K562 (cell line): Measurements from ENCODE around the gene NUCKS1. TPM values are rescaled to one million over a fixed set of nuclear protein-coding genes. Genes with fewer than 3 reads are reported as not detected.

Experiments used
- CCAR2 ChIP-seq: fragments of 200-400 bp; formaldehyde crosslinking; IDR thresholded peaks from 2 replicates; pipeline ENCODE4 v1.6.1; 2017; ENCODE audit warnings: mild to moderate bottlenecking, low read depth, low read length
- E4F1 ChIP-seq: fragments of 250-450 bp; sonication (Bioruptor Pico); IDR thresholded peaks from 2 replicates; pipeline ENCODE4 v1.5.0; 2021; ENCODE audit warnings: mild to moderate bottlenecking, borderline replicate concordance
- ETV5 ChIP-seq: sonication (generic); formaldehyde crosslinking; IDR thresholded peaks from 2 replicates; pipeline ENCODE4 v1.4.0; 2020; ENCODE audit warnings: low read depth, mild to moderate bottlenecking, missing genetic modification reagents
- HNRNPLL ChIP-seq: fragments of 200-400 bp; formaldehyde crosslinking; IDR thresholded peaks from 2 replicates; pipeline ENCODE4 v1.6.1; 2017; ENCODE audit warnings: low read length, low read depth, mild to moderate bottlenecking; ENCODE audit not compliant: poor library complexity, severe bottlenecking
- KLF6 ChIP-seq: fragments of 250-450 bp; sonication (Bioruptor Pico); IDR thresholded peaks from 2 replicates; pipeline ENCODE4 v1.4.0; 2020; ENCODE audit warnings: mild to moderate bottlenecking, moderate library complexity, borderline replicate concordance
- MCM3 ChIP-seq: fragments of 450-650 bp; IDR thresholded peaks from 2 replicates; pipeline ENCODE4 v1.6.1; 2016
- MYNN ChIP-seq, 2 experiments: sonication (generic); formaldehyde crosslinking in 1 of 2; IDR thresholded peaks; 2 replicates each; pipeline versions ENCODE4 v1.5.0 to v1.6.1; 2016 to 2020; ENCODE audit warnings: antibody characterized with exemption in 1 of 2, missing genetic modification reagents in 1 of 2
- NR2F6 ChIP-seq: fragments of 450-650 bp; formaldehyde crosslinking; IDR thresholded peaks from 2 replicates; pipeline ENCODE4 v1.4.0; 2020; ENCODE audit warnings: mild to moderate bottlenecking
- ZNF212 ChIP-seq: fragments of 450-650 bp; formaldehyde crosslinking; IDR thresholded peaks from 2 replicates; pipeline ENCODE4 v1.4.0; 2020; ENCODE audit warnings: mild to moderate bottlenecking
- ZNF445 ChIP-seq: fragments of 250-450 bp; sonication (Bioruptor Pico); IDR thresholded peaks from 2 replicates; pipeline ENCODE4 v1.4.0; 2020; ENCODE audit warnings: low read depth, mild to moderate bottlenecking, moderate library complexity
- polyA plus RNA-seq, 8 experiments: library from polyadenylated mRNA; depleted of rRNA in 4 of 8; stranded (reverse) in 5 of 8; unstranded in 3 of 8; fragments of >200 nt; fragmentation: Nextera tagmentation in 2 of 8; fragmentation: Illumina TruSeq in 1 of 8; extraction: Ambion mirVana in 2 of 8; extraction: Trizol in 1 of 8; gene quantifications; 2 replicates each; pipeline versions ENCODE4 v1.2.1 to v1.2.3, GENCODE V29; 2011 to 2014; ENCODE audit warnings: inconsistent platforms in 1 of 8, missing spikeins in 1 of 8
- total RNA-seq, 7 experiments: library from RNA; depleted of rRNA in 6 of 7; stranded (reverse); fragments of >200 nt in 6 of 7; fragmentation: Illumina TruSeq in 2 of 7; extraction: Trizol in 2 of 7; gene quantifications; 2 replicates each; pipeline versions ENCODE4 v1.2.1 to v1.2.3, GENCODE V29; 2011 to 2021; ENCODE audit warnings: low replicate concordance in 1 of 7
- TF ChIP-seq, protein P1 (sequence below): fragments of 200-800 bp; sonication (Bioruptor generic); IDR thresholded peaks from 2 replicates; pipeline ENCODE4 v1.6.1; 2017; ENCODE audit warnings: missing genetic modification characterization, missing compliant biosample characterization
- TF ChIP-seq, protein P2 (sequence below): sonication (generic); formaldehyde crosslinking; IDR thresholded peaks from 2 replicates; pipeline ENCODE4 v1.8.1; 2023; ENCODE audit warnings: mild to moderate bottlenecking, missing genetic modification reagents
- TF ChIP-seq, protein P3 (sequence below): fragments of 450-650 bp; formaldehyde crosslinking; IDR thresholded peaks from 2 replicates; pipeline ENCODE4 v1.4.0; 2020; ENCODE audit warnings: mild to moderate bottlenecking

NUCKS1 gene
- total and polyA plus RNA-seq, 9 of the 15 experiments (the other 6 are each of a cell fraction or from before 2014, with no cell fraction given), result 66.7 to 244 (median 149) TPM

DNA sequence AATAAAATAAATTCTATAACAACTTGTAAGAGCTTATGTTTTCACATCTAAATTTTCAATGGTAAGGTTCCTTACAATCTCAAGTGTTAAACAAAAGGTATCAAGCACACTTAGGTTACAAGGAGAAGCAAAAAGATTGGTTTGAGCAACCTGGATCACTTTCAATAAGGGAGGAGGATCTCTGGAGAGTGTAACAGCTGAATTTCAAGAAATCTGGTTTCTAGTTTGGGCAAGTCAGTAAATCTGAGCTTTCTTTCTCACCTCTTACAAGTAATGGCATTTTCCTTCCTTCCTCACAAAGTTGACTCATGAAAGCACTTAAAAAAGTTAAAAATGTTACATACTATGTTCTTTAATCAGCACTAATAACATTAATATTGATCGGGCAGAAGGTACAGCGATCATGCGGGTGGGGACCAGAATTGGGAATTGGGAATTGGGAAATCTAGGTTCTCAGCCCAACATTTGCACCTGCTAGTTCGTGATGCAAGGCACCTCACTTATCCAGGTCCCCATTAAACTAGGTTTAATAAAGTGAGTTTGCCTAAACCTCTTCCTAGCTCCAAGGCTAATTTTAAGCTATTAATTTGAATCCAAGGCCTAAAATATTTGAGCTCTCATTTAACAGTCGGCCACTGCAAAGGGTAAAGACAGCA lies 3.1 kb downstream of the NUCKS1 start (continued):
- TF ChIP-seq E4F1 (CRISPR knock-in tag) (0 out of 2 replicates have a peak, but pooled peaks have one; percentile 13), NR2F6 (no peak), MYNN (IDR thresholded peaks at IDR 0.05) (no peak), MYNN (CRISPR knock-in tag; IDR thresholded peaks at IDR 0.05) (no peak), HNRNPLL (no peak), KLF6 (CRISPR knock-in tag) (no peak), CCAR2 (no peak), ETV5 (CRISPR knock-in tag) (0 out of 2 replicates have a peak, but pooled peaks have one; percentile 24), ZNF212 (CRISPR knock-in tag) (no peak), MCM3 (no peak), ZNF445 (no peak)
- TF ChIP-seq, protein P1, sequence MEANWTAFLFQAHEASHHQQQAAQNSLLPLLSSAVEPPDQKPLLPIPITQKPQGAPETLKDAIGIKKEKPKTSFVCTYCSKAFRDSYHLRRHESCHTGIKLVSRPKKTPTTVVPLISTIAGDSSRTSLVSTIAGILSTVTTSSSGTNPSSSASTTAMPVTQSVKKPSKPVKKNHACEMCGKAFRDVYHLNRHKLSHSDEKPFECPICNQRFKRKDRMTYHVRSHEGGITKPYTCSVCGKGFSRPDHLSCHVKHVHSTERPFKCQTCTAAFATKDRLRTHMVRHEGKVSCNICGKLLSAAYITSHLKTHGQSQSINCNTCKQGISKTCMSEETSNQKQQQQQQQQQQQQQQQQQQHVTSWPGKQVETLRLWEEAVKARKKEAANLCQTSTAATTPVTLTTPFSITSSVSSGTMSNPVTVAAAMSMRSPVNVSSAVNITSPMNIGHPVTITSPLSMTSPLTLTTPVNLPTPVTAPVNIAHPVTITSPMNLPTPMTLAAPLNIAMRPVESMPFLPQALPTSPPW (CRISPR knock-in tag), result no peak
- TF ChIP-seq, protein P2, sequence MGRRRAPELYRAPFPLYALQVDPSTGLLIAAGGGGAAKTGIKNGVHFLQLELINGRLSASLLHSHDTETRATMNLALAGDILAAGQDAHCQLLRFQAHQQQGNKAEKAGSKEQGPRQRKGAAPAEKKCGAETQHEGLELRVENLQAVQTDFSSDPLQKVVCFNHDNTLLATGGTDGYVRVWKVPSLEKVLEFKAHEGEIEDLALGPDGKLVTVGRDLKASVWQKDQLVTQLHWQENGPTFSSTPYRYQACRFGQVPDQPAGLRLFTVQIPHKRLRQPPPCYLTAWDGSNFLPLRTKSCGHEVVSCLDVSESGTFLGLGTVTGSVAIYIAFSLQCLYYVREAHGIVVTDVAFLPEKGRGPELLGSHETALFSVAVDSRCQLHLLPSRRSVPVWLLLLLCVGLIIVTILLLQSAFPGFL, result no peak
- TF ChIP-seq, protein P3, sequence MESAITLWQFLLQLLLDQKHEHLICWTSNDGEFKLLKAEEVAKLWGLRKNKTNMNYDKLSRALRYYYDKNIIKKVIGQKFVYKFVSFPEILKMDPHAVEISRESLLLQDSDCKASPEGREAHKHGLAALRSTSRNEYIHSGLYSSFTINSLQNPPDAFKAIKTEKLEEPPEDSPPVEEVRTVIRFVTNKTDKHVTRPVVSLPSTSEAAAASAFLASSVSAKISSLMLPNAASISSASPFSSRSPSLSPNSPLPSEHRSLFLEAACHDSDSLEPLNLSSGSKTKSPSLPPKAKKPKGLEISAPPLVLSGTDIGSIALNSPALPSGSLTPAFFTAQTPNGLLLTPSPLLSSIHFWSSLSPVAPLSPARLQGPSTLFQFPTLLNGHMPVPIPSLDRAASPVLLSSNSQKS (CRISPR knock-in tag), result no peak
